Brain microvascular endothelial cell (primary cell): Measurements from ENCODE around the gene EFNA5.

Experiments used
- DNase-seq: peaks from one replicate; pipeline ENCODE4 v3.0.0-alpha.2; 2020
- H3K27ac ChIP-seq: fragments of 250-450 bp; sonication (Bioruptor Pico); 2 replicates; pipeline ENCODE4 v1.5.1; 2020; ENCODE audit warnings: mild to moderate bottlenecking, moderate library complexity
- H3K27me3 ChIP-seq: fragments of 250-450 bp; sonication (Bioruptor Pico); replicated peaks from 2 replicates; pipeline ENCODE4 v1.5.1; 2020; ENCODE audit warnings: mild to moderate bottlenecking
- H3K36me3 ChIP-seq: fragments of 250-450 bp; sonication (Bioruptor Pico); replicated peaks from 2 replicates; pipeline ENCODE4 v1.5.1; 2020; ENCODE audit warnings: mild to moderate bottlenecking
- H3K4me3 ChIP-seq: 2 replicates; pipeline ENCODE4 v1.5.1; 2011; ENCODE audit warnings: low read depth, mild to moderate bottlenecking, control low read depth, low read length, moderate library complexity
- CTCF ChIP-seq: IDR thresholded peaks from 2 replicates; pipeline ENCODE4 v1.5.1; 2011; ENCODE audit warnings: low read depth, mild to moderate bottlenecking, moderate library complexity, low read length, control low read depth, inconsistent platforms; ENCODE audit errors: missing control alignments
- in situ Hi-C: cut with HindIII; loops from 2 replicates; pipeline ENCODE4 v1.10.0; 2017; ENCODE audit warnings: low sequenced_read_pairs, low pct_ligation_motif_present

EFNA5 gene

GRCh38 chr5:107636555-107636954 lies 34.2 kb downstream of the EFNA5 start:
- Histone ChIP-seq H3K27ac (no peak overlapping the region), H3K4me3 (no peak overlapping the region), H3K36me3 (no peaks in the 10 kb centered on the region), H3K27me3 (no peaks in the 10 kb centered on the region)
- DNase-seq: no peak
- in situ Hi-C loops: no loop called here
- TF ChIP-seq CTCF: no peak

- in situ Hi-C loops: no loop called here
- TF ChIP-seq CTCF: no peak
- Histone ChIP-seq H3K27ac (no peak overlapping the region), H3K36me3 (no peaks in the 10 kb centered on the region), H3K27me3 (no peaks in the 10 kb centered on the region), H3K4me3 (no peak overlapping the region)
- no peak for DNase-seq
These were observed 34.7 kb downstream of the EFNA5 start for GRCh38 chr5:107636068-107636467.

GRCh38 chr5:107634981-107635848 lies 35.5 kb downstream of the EFNA5 start:
- H3K27me3 ChIP-seq: no peaks in the 10 kb centered on the region
- no peak for DNase-seq
- no peaks in the 10 kb centered on the region for H3K36me3 ChIP-seq
- in situ Hi-C loops: no loop called here
- no peak overlapping the region for H3K27ac ChIP-seq
- H3K4me3 ChIP-seq: no peak overlapping the region
- no peak for TF ChIP-seq CTCF

- in situ Hi-C loops: no loop called here
- TF ChIP-seq CTCF: no peak
- DNase-seq: peak; percentile 38
- H3K36me3 ChIP-seq: no peaks in the 10 kb centered on the region
- no peak overlapping the region for H3K27ac ChIP-seq
- no peaks in the 10 kb centered on the region for H3K27me3 ChIP-seq
- H3K4me3 ChIP-seq: no peak overlapping the region
These were observed 37.4 kb downstream of the EFNA5 start for GRCh38 chr5:107633171-107633901.

GRCh38 chr5:107631805-107632362 lies 38.9 kb downstream of the EFNA5 start:
- Histone ChIP-seq H3K27ac (no peak overlapping the region), H3K4me3 (no peak overlapping the region), H3K36me3 (no peaks in the 10 kb centered on the region), H3K27me3 (no peaks in the 10 kb centered on the region)
- TF ChIP-seq CTCF: no peak
- in situ Hi-C loops: no loop called here
- no peak for DNase-seq
